ENCODE data around the gene NCKAP5. TPM values are rescaled to one million over a fixed set of nuclear protein-coding genes. Genes with fewer than 3 reads are reported as not detected.

The NCKAP5 gene
- total RNA-seq, 1 donor from 2014 or later: not detected

DNA sequence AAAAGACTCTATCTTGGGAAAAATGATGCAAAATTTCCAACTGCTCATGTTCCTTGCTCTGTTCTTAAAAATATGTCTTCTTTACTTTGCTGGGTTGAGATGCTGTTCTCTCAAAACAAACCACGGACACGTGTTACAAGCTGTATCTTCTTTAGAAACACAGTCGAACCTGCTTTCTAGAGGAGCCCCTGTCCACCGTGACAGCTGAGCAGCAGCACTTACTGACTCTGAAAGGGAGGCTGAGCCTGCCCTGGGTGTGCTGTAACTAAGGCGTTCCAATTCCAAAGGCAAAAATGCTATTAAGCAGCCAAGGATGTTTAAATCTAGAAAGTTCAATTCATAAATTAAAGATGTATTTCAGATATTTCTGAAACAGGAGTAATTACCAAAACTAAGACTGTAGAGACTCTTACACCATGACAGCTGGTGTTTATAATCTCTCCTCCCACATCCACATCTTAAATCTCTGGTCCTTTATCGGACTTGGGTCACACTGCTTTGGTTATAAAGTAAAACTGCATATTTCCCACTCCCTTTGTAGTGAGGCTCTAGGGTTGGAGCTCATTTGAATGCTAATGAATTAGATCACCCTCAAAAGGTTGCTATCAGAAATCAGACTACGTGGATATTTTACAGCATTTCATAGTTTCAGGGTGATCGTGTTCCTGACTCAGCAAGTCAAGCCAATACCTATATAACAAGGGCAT lies 617.1 kb downstream of the NCKAP5 start:
- no peaks in the 10 kb centered on the region for H3K9me3 Mint-ChIP-seq
- H3K27me3 Mint-ChIP-seq: no peaks in the 10 kb centered on the region
- peak overlapping the region; percentile 47 for H3K4me3 Mint-ChIP-seq
- DNase-seq: no peak
- intact Hi-C loops (cut with micrococcal nuclease): no loop called here
- no peaks in the 10 kb centered on the region for H3K36me3 Mint-ChIP-seq (ENCODE audit: low read depth)
- H3K27ac Mint-ChIP-seq: no peak overlapping the region
- peaks cover 7% of the 10 kb centered on the region for H3K4me1 Mint-ChIP-seq

DNA sequence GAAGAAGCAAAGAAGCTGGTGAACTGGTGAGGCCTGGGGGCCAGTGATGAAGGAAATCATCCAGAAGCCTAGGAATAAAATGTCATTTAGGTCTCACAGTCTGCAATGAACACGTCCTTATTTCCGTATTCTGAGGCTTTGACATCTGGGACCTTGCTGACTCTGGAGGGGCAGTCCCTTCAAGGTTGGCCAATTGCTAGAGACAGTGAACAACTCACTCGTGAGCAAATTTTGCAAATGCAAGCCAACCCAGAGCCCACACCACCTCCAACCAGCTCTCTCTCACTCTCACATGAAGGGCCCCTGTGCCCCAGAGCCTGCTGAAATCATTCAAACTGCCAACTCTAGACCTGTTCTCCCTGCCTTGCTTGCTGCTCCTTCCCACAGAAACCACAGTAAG lies 619.2 kb downstream of the NCKAP5 start:
- H3K27ac Mint-ChIP-seq: no peak overlapping the region
- intact Hi-C loops (cut with micrococcal nuclease): no loop called here
- H3K36me3 Mint-ChIP-seq (ENCODE audit: low read depth): no peaks in the 10 kb centered on the region
- peaks cover 7% of the 10 kb centered on the region for H3K4me1 Mint-ChIP-seq
- H3K9me3 Mint-ChIP-seq: peaks cover 4% of the 10 kb centered on the region
- DNase-seq: no peak
- no peak overlapping the region for H3K4me3 Mint-ChIP-seq
- H3K27me3 Mint-ChIP-seq: no peaks in the 10 kb centered on the region

DNA sequence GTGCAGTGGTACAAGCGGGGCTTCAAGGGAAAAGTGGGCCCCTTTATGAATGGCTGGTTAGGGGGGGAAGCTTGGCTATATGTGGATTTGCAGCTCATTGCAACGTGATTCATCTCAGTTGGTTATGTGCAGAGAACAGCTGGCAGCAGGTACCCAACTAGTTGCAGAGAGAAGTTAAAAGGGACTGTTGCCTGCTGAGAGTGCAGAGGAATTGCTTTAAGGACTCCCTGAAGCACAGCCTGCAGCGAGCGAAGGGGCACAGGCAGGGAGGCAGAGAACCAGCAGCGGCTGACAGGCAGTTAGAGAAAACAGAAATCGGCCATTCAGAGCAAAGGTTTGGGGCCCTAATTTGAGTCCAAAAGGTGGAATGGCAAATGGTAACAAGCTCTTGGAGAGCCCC lies 620.1 kb downstream of the NCKAP5 start:
- Mint-ChIP-seq H3K36me3 (ENCODE audit: low read depth) (no peaks in the 10 kb centered on the region), H3K27ac (no peak overlapping the region), H3K27me3 (no peaks in the 10 kb centered on the region), H3K9me3 (peaks cover 4% of the 10 kb centered on the region), H3K4me1 (peaks cover 7% of the 10 kb centered on the region), H3K4me3 (no peak overlapping the region)
- DNase-seq: no peak
- intact Hi-C loops (cut with micrococcal nuclease): no loop called here

DNA sequence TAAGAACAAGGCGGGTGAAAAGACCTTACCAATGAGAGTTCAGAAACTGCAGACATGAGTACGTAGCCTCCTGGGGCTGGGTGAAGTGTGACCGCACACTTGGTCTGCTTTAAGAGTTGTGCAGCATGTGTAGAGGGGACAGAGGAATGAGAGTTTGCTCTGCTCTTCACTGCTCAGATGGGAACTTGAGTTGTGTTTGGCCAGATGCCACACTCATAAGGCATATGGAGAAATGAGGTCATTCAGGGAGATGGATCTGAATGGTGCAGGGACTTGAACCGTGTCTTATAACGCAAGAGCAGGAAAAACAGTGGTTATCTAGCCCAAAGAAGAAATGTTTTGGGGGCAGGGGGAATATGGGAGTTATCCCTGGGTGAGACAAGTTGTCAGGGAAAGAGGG lies 624.4 kb downstream of the NCKAP5 start:
- intact Hi-C loops (cut with micrococcal nuclease): no loop called here
- no peaks in the 10 kb centered on the region for H3K36me3 Mint-ChIP-seq (ENCODE audit: low read depth)
- H3K27me3 Mint-ChIP-seq: no peaks in the 10 kb centered on the region
- no peak overlapping the region for H3K27ac Mint-ChIP-seq
- no peak overlapping the region for H3K4me3 Mint-ChIP-seq
- no peak for DNase-seq
- H3K4me1 Mint-ChIP-seq: no peaks in the 10 kb centered on the region
- H3K9me3 Mint-ChIP-seq: peaks cover 4% of the 10 kb centered on the region

DNA sequence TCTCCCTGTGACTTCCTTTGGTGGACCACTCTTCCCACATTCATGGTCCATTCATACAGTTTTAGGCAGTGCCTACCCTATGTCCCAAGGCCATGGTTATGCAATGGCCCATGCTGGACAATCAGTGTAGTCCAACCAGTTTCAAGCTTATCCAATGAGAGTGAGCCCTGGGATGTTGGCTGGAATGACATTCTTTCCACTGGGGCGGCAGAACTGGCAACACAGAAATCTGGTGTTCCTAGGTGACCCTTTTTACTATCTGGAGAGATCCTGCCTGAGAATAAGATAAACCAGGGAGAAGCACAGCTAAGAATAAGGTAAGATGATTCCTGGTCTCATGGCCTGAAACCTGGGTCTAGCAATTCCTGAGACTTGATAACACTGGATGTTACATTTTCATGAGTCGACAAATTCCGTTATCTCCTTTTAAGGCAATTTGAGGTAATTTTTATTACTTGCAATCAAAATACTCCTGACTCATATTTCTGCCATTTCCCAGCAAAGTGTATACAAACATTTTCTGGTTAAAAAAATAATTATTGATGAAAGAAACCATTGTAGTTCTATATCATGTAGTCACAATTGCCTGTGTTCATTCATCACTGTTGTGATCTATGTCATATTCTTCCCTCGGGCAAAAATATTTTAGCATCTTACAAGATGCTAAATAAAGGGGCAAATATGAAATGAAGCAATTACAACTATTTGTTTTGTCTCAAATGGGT lies 626.8 kb downstream of the NCKAP5 start:
- Mint-ChIP-seq H3K27ac (no peak overlapping the region), H3K4me3 (no peak overlapping the region), H3K4me1 (no peaks in the 10 kb centered on the region), H3K36me3 (ENCODE audit: low read depth) (no peaks in the 10 kb centered on the region), H3K9me3 (peaks cover 4% of the 10 kb centered on the region), H3K27me3 (no peaks in the 10 kb centered on the region)
- DNase-seq: no peak
- intact Hi-C loops (cut with micrococcal nuclease): no loop called here

DNA sequence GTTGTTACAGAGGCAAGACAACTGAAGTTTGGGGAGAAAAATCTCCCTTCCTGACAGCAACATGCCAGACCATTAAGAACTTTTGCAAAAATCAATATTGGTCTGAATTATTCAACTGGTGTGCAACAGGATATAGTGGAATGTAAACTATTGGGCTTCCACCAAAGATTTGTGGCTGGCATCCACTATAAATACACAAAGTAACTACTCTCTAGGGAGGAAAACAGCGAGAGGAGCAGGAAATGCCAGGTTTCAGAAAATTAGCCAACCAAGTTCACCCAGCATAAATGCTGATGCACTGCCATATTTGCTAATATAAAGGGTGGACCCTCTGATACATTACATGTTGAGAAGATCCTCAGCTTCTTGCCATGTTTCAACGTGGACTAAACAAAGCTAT lies 630.6 kb downstream of the NCKAP5 start:
- no peaks in the 10 kb centered on the region for H3K36me3 Mint-ChIP-seq (ENCODE audit: low read depth)
- DNase-seq: no peak
- H3K27me3 Mint-ChIP-seq: no peaks in the 10 kb centered on the region
- intact Hi-C loops (cut with micrococcal nuclease): no loop called here
- H3K4me3 Mint-ChIP-seq: no peak overlapping the region
- H3K27ac Mint-ChIP-seq: no peak overlapping the region
- no peaks in the 10 kb centered on the region for H3K9me3 Mint-ChIP-seq
- no peaks in the 10 kb centered on the region for H3K4me1 Mint-ChIP-seq

DNA sequence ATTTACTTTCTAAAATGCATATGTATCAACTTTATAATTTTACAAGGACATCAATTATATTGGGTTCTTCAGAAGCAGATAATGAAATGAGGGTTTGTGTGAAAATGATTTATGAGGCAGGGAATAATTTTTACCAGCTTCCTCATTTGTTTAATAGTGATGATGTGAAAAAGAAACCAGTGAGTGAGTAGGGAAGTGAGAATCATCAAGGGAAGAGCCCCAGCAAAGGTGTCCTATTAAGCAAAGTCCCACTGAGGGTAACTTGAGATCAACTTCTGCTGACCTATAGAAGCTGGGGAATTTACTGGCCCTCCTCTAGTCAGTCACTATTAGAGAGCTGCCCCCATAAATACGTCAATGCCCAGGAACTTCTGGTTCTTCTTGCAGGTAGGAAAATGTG lies 631.5 kb downstream of the NCKAP5 start:
- no peak overlapping the region for H3K4me3 Mint-ChIP-seq
- no peak for DNase-seq
- H3K9me3 Mint-ChIP-seq: no peaks in the 10 kb centered on the region
- H3K27ac Mint-ChIP-seq: no peak overlapping the region
- no peaks in the 10 kb centered on the region for H3K4me1 Mint-ChIP-seq
- intact Hi-C loops (cut with micrococcal nuclease): no loop called here
- no peaks in the 10 kb centered on the region for H3K27me3 Mint-ChIP-seq
- no peaks in the 10 kb centered on the region for H3K36me3 Mint-ChIP-seq (ENCODE audit: low read depth)

DNA sequence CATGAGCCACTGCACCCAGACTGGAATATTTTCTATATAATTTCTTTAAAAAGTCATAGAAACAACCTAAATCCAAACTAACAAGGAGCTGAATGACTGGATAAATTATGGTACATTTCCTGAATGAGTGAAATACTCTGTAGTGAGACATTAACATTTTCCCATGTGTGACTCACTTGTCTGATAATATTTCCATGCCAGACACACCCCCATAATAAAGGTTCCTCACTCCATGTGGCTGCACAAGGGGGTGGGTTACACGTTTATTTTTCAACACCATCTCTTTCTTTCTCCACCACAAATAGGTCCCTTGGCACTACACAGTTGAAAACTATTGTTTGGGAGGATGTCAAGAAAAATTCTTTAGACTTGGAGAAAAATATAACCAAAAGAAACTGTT lies 632.0 kb downstream of the NCKAP5 start:
- no peaks in the 10 kb centered on the region for H3K27me3 Mint-ChIP-seq
- no peak overlapping the region for H3K27ac Mint-ChIP-seq
- intact Hi-C loops (cut with micrococcal nuclease): no loop called here
- H3K4me3 Mint-ChIP-seq: no peak overlapping the region
- no peak for DNase-seq
- no peaks in the 10 kb centered on the region for H3K4me1 Mint-ChIP-seq
- no peaks in the 10 kb centered on the region for H3K9me3 Mint-ChIP-seq
- H3K36me3 Mint-ChIP-seq (ENCODE audit: low read depth): no peaks in the 10 kb centered on the region

DNA sequence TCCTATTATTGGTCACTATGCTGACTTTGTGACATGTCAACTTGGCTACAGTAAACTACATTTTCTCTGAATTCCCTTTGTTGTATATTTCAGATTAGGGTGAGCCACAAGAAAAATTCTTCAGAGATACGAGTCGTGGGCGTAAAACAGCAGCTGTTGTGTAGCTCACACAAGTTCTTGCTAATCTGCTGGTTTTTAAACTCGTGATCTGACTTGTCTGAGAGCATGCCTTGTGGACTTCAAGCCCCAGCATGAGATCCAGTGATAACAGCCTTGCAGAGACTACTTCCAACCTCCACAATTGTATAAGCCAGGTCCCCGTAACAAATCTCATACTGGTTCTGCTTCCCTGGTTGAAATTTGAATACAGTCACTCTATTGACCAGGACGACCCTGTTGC lies 638.5 kb downstream of the NCKAP5 start:
- Mint-ChIP-seq H3K36me3 (ENCODE audit: low read depth) (no peaks in the 10 kb centered on the region), H3K9me3 (no peaks in the 10 kb centered on the region)

DNA sequence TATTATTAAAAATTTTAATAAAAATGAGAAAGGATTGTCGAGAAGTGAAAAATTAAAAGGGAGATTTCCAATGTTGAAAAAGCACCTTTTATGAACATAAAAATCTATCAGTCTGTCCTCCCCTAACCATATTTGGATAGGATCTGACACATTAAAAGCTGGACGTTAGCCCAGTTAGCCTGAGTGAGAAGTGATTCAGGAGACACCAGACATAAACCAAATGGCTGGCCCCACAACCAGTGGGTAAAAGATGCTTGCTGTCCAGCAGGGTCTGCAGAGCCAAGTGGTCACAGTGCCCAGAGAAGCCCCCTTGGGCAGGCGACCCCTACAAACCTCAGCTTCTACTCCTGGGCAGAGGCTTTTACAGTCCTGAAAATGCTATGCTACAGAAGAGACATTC lies 644.5 kb downstream of the NCKAP5 start:
- no peak for DNase-seq
- no peak overlapping the region for H3K4me3 Mint-ChIP-seq
- H3K9me3 Mint-ChIP-seq: no peaks in the 10 kb centered on the region
- H3K4me1 Mint-ChIP-seq: no peaks in the 10 kb centered on the region
- intact Hi-C loops (cut with micrococcal nuclease): no loop called here
- H3K27me3 Mint-ChIP-seq: no peaks in the 10 kb centered on the region
- H3K27ac Mint-ChIP-seq: no peak overlapping the region
- H3K36me3 Mint-ChIP-seq (ENCODE audit: low read depth): no peaks in the 10 kb centered on the region

More for the DNA sequence above, 638.5 kb downstream of the NCKAP5 start:
- no peak overlapping the region for H3K27ac Mint-ChIP-seq
- no peak for DNase-seq
- no peaks in the 10 kb centered on the region for H3K27me3 Mint-ChIP-seq
- intact Hi-C loops (cut with micrococcal nuclease): no loop called here
- H3K4me1 Mint-ChIP-seq: no peaks in the 10 kb centered on the region
- no peak overlapping the region for H3K4me3 Mint-ChIP-seq

DNA sequence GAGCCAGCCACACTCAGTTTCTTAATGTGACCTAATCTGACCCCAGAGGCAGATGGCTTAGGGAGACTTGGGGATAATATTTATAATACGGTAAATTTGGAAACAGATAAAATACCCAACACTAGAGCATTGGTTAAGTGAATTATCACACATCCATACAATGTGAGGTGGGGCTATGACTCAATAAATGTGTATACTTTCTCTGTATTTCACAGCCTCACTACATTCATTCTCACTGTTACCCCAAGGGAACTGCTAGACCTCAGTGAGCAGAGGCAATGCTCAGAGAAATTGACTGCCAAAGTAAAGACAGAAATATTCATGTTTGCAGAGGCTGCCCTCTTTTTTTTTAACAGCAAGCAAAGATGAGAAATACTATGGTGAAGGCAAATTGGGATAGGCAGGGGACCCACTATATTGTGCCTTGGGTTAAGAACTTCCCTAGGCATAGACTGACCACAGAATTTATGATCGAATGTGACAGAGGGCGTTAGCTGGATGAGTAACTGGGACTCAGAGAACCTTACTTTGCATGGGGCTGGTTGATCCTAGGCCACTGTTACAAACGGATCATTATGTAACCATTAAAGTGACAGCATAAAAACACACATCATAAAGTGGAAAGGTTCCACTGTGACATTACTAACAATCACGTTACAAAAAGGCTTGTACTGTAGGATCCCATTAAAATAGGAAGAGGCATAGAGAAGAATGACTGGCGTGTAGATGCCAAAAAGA lies 652.3 kb downstream of the NCKAP5 start:
- Mint-ChIP-seq H3K27me3 (no peaks in the 10 kb centered on the region), H3K27ac (no peak overlapping the region), H3K4me1 (no peaks in the 10 kb centered on the region), H3K9me3 (no peaks in the 10 kb centered on the region), H3K4me3 (no peak overlapping the region), H3K36me3 (ENCODE audit: low read depth) (no peaks in the 10 kb centered on the region)
- intact Hi-C loops (cut with micrococcal nuclease): no loop called here
- no peak for DNase-seq

DNA sequence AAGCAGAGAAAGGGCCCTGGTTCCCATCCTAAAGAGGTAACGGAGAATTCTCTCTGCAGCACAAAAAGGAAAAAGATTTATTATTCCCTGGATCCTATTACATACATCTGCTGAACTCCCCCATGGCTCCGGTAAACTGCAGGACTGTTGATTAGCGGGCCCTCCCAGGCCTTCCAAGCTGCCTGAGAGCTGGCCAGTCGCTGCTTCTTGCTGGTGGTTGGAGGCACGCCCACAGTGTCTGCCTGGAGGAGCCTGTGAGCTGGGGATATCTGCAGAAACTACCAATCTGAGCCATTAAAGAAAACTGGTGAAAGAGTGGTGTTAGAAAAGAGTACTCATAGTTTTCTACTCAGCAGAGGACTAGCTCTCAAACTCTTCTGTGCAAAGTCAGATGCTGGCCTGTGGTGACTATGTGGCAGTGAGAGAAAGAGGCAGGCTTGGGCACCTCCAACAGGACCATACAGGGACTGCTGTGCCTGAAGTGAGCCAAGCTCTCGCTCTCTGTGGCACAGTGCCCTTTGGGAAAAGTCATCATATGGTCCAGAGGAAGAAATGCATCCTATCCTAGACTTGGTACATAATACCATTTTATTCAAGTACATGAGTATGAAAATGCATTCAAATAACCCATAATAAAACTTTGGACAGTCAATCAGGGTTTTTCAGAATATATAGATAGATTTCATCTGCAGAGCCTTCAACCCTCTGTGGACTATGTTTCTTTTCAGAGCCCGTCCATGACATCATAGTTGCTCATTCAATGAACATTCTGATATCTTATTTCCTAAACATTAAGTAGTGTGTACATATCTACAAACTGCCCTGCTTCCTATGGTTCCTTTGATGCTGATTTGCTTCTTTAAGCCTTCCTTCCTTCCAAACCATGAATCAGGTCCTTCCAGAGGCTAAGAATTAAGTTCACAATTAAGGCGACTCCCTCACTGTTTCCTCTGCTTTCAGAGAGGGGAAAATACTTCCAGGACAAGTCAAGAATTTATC lies 656.2 kb downstream of the NCKAP5 start:
- H3K4me3 Mint-ChIP-seq: no peak overlapping the region
- H3K4me1 Mint-ChIP-seq: no peaks in the 10 kb centered on the region
- H3K36me3 Mint-ChIP-seq (ENCODE audit: low read depth): no peaks in the 10 kb centered on the region
- H3K27me3 Mint-ChIP-seq: no peaks in the 10 kb centered on the region
- no peak overlapping the region for H3K27ac Mint-ChIP-seq
- H3K9me3 Mint-ChIP-seq: peaks cover 3% of the 10 kb centered on the region
- intact Hi-C loops (cut with micrococcal nuclease): no loop called here
- no peak for DNase-seq

DNA sequence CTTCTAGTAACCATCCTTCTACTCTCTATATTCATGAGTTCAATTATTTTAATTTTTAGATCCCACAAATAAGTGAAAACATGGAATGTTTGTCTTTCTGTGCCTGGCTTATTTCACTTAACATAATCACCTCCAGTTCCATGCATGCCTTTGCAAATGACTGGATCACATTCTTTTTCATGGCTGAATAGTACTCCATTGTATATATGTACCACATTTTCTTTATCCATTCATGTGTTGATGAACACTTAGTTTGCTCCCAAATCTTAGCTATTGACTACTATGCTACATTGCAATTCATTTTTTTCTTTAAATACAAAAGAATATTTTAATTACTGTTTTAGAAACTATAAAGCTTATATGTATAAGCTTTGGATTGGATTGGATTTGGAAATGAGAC lies 657.8 kb downstream of the NCKAP5 start:
- Mint-ChIP-seq H3K4me1 (no peaks in the 10 kb centered on the region), H3K27me3 (no peaks in the 10 kb centered on the region)
- intact Hi-C loops (cut with micrococcal nuclease): no loop called here

More for the DNA sequence above, 657.8 kb downstream of the NCKAP5 start:
- DNase-seq: no peak
- Mint-ChIP-seq H3K27ac (no peak overlapping the region), H3K36me3 (ENCODE audit: low read depth) (no peaks in the 10 kb centered on the region), H3K9me3 (peaks cover 3% of the 10 kb centered on the region), H3K4me3 (no peak overlapping the region)

All from activated CD4-positive, alpha-beta T cell treated with anti-CD3 and anti-CD28 coated beads, Interleukin-2, amount 10 ng/mL, durations not matched to agents 24 days and 14 days (primary cell).